ENCODE results near the gene SBK1. TPM values are rescaled to one million over a fixed set of nuclear protein-coding genes. Genes with fewer than 3 reads are reported as not detected.
A peak's percentile ranks its signal among the peaks of the same experiment; 100 is the strongest.

The SBK1 gene
- total RNA-seq, 1 donor from 2014 or later, result 4.6 TPM

GRCh38 chr16:28283173-28283572 lies 9.2 kb upstream of the SBK1 start:
- Histone ChIP-seq H3K79me2 (ENCODE audit: low read depth) (no peaks in the 10 kb centered on the region), H3K9me3 (ENCODE audit: low read depth) (no peaks in the 10 kb centered on the region), H2AFZ (replicated peaks) (no peak overlapping the region), H3K36me3 (no peaks in the 10 kb centered on the region), H3K4me3 (no peak overlapping the region), H4K20me1 (ENCODE audit: low read depth) (peaks cover 7% of the 10 kb centered on the region), H3K4me1 (no peaks in the 10 kb centered on the region), H3F3A (ENCODE audit: low read depth) (peaks cover 6% of the 10 kb centered on the region), H3K9ac (no peak overlapping the region), H3K27me3 (no peaks in the 10 kb centered on the region), H3K4me2 (no peak overlapping the region), H3K27ac (no peak overlapping the region)
- Mint-ChIP-seq H3K9me3 (no peaks in the 10 kb centered on the region), H3K27ac (no peak overlapping the region), H3K4me3 (peak overlapping the region; percentile 53), H3K36me3 (no peaks in the 10 kb centered on the region), H3K27me3 (ENCODE audit: insufficient read depth, low read depth) (peaks cover 6% of the 10 kb centered on the region), H3K4me1 (peaks cover 2% of the 10 kb centered on the region)
- TF ChIP-seq EZH2phosphoT487 (IDR thresholded peaks at IDR 0.05) (no peak), EZH2 (IDR thresholded peaks at IDR 0.05) (no peak)
- TF ChIP-seq, protein P1, sequence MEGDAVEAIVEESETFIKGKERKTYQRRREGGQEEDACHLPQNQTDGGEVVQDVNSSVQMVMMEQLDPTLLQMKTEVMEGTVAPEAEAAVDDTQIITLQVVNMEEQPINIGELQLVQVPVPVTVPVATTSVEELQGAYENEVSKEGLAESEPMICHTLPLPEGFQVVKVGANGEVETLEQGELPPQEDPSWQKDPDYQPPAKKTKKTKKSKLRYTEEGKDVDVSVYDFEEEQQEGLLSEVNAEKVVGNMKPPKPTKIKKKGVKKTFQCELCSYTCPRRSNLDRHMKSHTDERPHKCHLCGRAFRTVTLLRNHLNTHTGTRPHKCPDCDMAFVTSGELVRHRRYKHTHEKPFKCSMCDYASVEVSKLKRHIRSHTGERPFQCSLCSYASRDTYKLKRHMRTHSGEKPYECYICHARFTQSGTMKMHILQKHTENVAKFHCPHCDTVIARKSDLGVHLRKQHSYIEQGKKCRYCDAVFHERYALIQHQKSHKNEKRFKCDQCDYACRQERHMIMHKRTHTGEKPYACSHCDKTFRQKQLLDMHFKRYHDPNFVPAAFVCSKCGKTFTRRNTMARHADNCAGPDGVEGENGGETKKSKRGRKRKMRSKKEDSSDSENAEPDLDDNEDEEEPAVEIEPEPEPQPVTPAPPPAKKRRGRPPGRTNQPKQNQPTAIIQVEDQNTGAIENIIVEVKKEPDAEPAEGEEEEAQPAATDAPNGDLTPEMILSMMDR (IDR thresholded peaks at IDR 0.05), result no peak
- DNase-seq (ENCODE audit: low spot score), result no peak

GRCh38 chr16:28283798-28284577 lies 8.3 kb upstream of the SBK1 start:
- H3K27me3 Mint-ChIP-seq (ENCODE audit: insufficient read depth, low read depth), result peaks cover 6% of the 10 kb centered on the region
- Histone ChIP-seq H3K9me3 (ENCODE audit: low read depth) (no peaks in the 10 kb centered on the region), H3K9ac (no peak overlapping the region), H3K79me2 (ENCODE audit: low read depth) (no peaks in the 10 kb centered on the region), H3K27me3 (no peaks in the 10 kb centered on the region), H3F3A (ENCODE audit: low read depth) (peaks cover 8% of the 10 kb centered on the region), H2AFZ (replicated peaks) (no peak overlapping the region), H3K4me3 (no peak overlapping the region), H3K27ac (no peak overlapping the region), H4K20me1 (ENCODE audit: low read depth) (peaks cover 11% of the 10 kb centered on the region), H3K4me1 (peaks cover 2% of the 10 kb centered on the region), H3K36me3 (no peaks in the 10 kb centered on the region), H3K4me2 (no peak overlapping the region)
- no peak for DNase-seq (ENCODE audit: low spot score)
- H3K9me3 Mint-ChIP-seq, result no peaks in the 10 kb centered on the region
- no peak overlapping the region for H3K4me3 Mint-ChIP-seq
- H3K4me1 Mint-ChIP-seq, result peaks cover 3% of the 10 kb centered on the region
- TF ChIP-seq EZH2 (IDR thresholded peaks at IDR 0.05) (no peak), EZH2phosphoT487 (IDR thresholded peaks at IDR 0.05) (no peak)
- TF ChIP-seq, protein P1 (IDR thresholded peaks at IDR 0.05), result no peak
- no peaks in the 10 kb centered on the region for H3K36me3 Mint-ChIP-seq
- peak overlapping the region; percentile 19 for H3K27ac Mint-ChIP-seq

- Histone ChIP-seq H3K36me3 (no peaks in the 10 kb centered on the region), H4K20me1 (ENCODE audit: low read depth) (peaks cover 13% of the 10 kb centered on the region), H3K9me3 (ENCODE audit: low read depth) (no peaks in the 10 kb centered on the region), H3K27me3 (no peaks in the 10 kb centered on the region), H3K79me2 (ENCODE audit: low read depth) (peaks cover 13% of the 10 kb centered on the region), H2AFZ (replicated peaks) (no peak overlapping the region), H3F3A (ENCODE audit: low read depth) (peaks cover 11% of the 10 kb centered on the region), H3K9ac (no peak overlapping the region), H3K27ac (no peak overlapping the region), H3K4me3 (no peak overlapping the region), H3K4me2 (no peak overlapping the region), H3K4me1 (peaks cover 6% of the 10 kb centered on the region)
- no peak for DNase-seq (ENCODE audit: low spot score)
- no peak overlapping the region for H3K4me3 Mint-ChIP-seq
- H3K27ac Mint-ChIP-seq, result no peak overlapping the region
- peaks cover 6% of the 10 kb centered on the region for H3K27me3 Mint-ChIP-seq (ENCODE audit: insufficient read depth, low read depth)
- no peaks in the 10 kb centered on the region for H3K9me3 Mint-ChIP-seq
- TF ChIP-seq EZH2 (IDR thresholded peaks at IDR 0.05), result no peak
- TF ChIP-seq, protein P1 (IDR thresholded peaks at IDR 0.05), result no peak
- no peak for TF ChIP-seq EZH2phosphoT487 (IDR thresholded peaks at IDR 0.05)
- no peaks in the 10 kb centered on the region for H3K36me3 Mint-ChIP-seq
- H3K4me1 Mint-ChIP-seq, result peaks cover 10% of the 10 kb centered on the region
Measured at GRCh38 chr16:28285649-28286048, 6.7 kb upstream of the SBK1 start.

Measured in neural progenitor cell (in vitro differentiated cells).